Fibroblast of skin of left quadriceps (primary cell): ENCODE measurements around the gene TUBA4B.
"Not testable (repeated sequence)": the region's sequence is repeated elsewhere in the genome, so short reads cannot be mapped to it uniquely, and the experiment has no call there.

Source experiments
- DNase-seq, 2 experiments: peaks; one replicate each; pipeline ENCODE4 v3.0.0-alpha.2; 2013; ENCODE audit warnings: low read depth in 2 of 2

The TUBA4B gene

DNA sequence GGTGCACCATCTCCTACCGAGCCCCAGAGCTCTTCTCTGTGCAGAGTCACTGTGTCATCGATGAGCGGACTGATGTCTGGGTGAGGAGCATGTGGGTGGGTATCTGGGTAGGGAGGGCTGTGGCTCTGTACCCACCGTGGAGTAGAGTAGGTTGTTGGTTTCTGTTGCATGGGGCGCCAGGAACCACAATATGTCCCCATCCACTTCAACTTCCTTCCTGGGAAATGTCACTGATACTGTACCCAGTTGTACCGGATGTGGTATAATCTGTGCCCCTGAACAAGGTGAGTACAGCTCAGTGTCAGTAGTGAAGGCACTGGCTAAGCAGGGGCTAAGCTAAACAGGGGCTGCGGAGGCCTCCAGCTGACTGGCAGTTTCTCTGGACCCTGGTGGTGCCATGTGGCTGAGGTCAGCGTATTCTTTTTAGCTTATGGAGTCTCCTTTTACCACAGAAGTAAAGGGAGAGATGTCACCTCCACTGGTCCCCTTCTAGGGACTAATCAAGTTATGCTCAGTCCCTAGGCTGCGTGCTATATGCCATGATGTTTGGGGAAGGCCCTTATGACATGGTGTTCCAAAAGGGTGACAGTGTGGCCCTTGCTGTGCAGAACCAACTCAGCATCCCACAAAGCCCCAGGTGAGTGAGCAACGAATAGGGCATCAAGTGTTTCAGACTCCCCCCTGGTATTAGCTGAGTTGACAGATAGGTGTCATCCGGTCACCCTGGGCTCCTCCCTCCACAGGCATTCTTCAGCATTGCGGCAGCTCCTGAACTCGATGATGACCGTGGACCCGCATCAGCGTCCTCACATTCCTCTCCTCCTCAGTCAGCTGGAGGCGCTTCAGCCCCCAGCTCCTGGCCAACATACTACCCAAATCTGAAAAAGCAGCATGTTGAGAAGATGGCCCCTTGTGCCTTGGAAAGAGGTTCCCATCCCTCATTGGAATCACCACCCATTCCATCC, 5.1 kb upstream of the TUBA4B start:
- no peak for DNase-seq

DNA sequence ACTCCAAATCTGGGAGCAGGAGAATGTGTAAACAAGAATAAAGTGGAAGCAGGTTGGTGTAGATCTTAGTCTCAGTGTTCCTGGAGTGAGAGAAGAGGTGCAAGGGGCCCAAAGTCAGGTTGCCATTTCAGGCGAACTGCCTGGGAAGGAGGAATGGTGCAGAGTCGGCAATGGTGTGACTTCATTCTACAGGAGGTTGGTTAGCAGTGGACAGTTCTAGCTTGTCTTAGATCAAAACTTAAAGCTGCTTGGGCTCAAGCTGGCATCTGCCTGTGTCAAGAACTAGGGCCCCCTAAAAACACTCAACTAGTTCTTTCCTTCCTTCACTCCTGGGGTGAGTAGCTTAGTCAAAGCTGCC, 4.2 kb upstream of the TUBA4B start:
- DNase-seq, result no peak

DNA sequence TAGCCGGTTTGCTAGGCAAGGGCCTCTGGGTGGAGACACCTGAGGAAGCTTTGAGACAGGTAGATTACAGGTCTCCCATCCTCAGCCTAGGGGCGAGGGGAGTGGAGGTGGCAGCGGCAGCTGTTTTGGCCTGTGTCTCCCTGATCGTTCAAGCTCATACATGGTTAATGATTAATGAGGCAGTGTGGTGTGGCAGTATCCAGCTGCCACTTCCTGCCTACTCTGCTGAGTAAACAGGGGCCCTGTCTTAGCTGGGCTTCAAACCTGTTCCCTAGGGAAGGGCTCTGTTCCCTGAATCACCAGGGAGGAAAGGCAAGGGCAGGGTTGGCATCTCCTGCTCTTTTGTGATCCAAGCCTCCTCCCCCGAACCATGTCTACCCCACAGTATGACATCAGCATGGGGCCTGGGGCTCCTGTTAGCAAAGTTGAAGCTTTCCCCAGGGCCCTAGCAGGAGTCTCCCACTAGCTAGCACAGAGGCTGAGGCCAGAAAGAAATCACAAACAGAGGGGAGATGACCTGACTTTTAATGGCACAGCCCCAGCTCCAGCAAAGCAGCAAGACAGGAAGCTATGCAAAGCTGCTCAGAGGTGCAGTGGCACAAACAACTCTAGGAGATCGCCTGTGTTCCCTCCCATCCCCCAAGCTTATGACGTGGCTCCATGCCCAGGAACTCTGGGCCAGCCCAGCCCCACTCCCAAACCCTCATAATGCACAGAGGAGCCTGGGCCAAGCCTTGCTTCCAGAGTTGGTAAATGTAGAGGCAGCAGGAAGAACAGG, 3.7 kb upstream of the TUBA4B start:
- peak; percentile 49 to 53 for DNase-seq

GRCh38 chr2:219250049-219250781, 2.8 kb upstream of the TUBA4B start:
- no peak for DNase-seq

- DNase-seq, result no peak
Measured at GRCh38 chr2:219251656-219252055, 1.4 kb upstream of the TUBA4B start.

DNA sequence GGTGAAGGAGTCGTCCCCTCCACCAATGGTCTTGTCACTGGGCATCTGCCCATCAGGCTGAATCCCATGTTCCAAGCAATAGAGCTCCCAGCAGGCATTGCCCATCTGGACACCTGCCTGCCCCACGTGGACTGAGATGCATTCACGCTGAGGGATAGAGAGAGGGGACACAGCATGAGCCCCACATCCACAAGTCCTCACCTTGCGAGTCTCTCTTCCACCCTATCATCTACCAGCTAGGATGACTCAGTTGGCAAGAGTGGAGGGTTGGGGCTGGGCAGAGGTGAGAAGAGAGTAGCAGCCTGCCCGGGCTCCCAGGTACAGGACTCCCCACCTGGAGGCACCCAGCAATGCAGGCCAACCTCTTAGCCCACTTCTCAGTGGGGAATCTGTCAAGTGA, 959 bp upstream of the TUBA4B start:
- DNase-seq, result no peak

DNA sequence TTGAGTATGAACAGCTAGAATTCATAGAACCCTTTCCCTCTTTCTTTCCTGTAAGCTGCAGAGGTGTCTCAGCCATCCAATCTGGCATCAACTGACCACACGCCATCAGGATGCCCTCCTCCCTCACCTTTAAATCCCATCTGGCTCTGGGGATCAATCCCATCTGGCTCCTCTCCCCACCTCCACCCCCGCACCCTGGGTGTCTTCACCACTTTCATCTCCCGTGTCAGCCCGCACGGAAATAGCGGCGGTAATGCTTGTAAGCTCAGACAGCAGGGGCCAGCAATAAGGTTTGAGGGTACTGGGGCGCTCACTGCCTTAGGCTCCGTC, 508 bp upstream of the TUBA4B start:
- DNase-seq, result no peak

GRCh38 chr2:219253753-219254589, 928 bp downstream of the TUBA4B start, which contains the start of gene TUBA4A:
TSS of gene TUBA4A (minus strand) at chr2:219253918. CDS start at chr2:219253858, 60 bp downstream.
- no peak for DNase-seq

DNA sequence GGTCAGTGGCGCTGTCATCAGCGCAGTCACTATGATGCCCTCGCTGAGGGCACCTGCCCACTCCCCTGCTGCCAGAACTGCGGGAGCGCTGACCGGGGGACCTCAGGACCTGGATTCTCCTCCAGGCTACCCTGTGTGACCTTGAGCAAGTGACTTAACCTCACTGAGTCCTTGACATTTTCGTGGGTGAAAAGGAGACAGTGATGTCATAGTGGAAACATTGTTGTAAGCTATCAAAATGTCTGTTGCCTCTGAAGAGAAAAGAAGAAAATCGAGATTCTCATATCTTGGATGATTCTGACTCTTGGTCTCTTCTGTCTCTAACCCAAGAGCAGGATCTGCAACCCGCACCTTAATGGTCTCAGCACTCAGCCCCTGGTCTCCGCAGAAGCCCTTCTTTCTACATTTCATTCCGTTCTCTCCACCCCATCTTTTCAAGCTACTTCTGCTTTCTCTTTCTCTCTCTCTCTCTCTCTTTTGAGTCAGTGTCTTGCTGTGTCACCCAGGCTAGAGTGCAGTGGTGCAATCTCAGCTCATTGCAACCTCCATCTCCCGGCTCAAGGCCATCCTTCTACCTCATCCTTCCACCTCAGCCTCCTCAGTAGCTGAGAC, 1.7 kb downstream of the TUBA4B start:
- DNase-seq, result no peak

DNA sequence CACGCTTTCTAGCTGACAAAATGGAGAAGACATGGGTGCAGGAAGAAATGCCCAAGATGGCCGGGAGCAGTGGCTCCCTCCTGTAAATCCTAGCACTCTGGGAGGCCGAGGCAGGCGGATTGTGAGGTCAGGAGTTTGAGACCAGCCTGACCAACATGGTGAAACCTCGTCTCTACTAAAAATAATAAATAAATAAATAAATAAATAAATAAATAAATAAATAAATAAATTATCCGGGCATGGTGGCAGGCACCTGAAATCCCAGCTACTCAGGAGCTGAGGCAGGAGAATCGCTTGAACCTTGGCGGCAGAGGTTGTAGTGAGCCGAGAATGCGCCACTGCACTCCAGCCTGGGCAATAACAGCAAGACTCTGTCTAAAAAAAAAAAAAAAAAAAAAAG, 5.9 kb downstream of the TUBA4B start:
- DNase-seq, result not testable (repeated sequence)

GRCh38 chr2:219261024-219261855, 8.2 kb downstream of the TUBA4B start:
- DNase-seq, result no peak

DNA sequence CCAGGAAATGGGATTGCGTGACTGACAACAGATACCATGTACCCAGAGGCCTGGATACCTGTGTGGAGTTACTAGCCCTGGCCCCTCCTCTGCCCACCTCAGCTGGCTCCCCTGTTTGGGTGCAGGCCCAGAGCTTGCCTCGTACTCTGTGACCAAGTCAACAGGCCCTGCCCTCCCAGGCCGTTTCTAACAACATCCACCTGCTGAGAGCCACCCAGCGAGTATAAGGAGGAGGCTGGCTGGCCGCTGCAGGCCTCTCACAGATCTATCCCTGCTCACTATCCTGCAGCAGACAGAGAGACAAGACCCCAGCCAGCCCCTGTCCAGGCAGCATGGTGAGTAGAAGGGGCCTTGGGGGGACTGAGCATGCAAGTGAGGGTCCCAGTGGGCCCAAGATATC, 13.2 kb downstream of the TUBA4B start:
- no peak for DNase-seq

GRCh38 chr2:219266886-219267285, 13.8 kb downstream of the TUBA4B start:
- no peak for DNase-seq

DNA sequence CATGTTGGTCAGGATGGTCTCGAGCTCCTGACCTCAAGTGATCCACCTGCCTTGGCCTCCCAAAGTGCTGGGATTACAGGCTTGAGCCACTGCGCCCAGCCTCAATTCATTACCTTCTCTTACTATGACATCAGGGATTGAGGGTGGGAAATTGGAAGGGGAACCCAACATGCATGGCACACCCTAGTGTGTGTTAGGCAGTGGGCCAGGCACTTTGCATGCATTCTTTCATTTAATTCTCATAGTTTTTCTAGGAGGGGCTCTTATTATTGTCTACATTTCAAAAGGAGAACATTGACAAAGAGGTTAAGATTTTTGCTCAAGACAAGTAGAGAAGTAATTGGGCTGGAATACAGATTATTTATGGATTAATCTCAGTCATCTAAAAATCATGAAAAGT, 15.3 kb downstream of the TUBA4B start:
- no peak for DNase-seq

DNA sequence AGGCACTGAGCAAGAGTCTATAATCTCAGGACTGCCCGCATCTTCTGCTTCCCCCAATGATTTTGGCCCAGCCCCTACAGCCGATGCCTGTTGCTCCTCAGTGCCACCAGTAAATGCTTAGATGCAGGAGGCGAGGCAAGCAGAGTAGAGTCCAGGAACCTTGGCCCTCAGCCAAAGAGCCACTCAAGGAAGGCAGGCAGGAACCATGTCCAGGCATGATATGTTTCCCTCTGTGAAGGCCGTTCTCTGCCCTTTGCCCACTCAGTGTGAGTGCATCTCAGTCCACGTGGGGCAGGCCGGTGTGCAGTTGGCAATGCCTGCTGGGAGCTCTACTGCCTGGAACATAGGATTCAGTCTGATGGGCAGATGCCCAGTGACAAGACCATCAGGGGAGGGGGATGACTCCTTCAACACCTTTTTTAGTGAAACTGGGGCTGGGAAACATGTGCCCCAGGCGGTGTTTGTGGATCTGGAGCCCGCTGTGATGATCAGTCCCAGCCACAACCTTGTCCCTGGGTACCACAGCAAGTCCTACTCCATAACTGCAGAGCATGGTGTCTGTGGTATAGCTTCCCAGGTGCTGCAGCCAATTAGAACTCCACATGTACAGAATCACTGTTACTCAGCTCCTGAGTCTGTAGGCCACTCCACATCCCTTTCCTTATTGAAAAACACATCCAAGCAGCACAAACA, 16.5 kb downstream of the TUBA4B start:
- no peak for DNase-seq

DNA sequence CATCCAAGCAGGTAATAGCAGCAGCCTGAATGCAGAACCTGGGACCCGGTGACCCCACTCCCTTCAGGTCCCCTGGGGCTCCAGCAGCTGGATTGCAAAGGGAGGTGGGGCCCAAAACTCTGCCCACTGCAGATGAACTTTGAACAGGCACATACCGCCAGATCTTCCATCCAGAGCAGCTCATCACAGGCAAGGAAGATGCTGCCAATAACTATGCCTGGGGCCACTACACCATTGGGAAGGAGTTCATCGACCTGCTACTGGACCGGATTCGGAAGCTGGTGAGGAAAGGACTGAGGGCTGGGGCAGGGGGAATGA, 17.0 kb downstream of the TUBA4B start:
- no peak for DNase-seq

DNA sequence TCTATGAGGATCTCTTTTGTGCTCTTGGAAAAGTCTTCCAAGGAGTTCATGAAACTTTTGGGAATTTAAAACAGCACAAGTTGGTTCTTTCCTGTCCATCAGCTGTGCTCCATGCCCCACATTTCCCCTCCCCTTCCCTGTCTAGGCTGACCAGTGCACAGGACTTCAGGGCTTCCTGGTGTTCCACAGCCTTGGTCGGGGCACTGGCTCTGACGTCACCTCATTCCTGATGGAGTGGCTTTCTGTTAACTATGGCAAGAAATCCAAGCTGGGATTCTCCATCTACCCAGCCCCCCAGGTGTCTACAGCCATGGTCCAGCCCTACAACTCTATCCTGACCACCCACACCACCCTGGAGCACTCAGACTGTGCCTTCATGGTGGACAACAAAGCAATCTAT, 18.0 kb downstream of the TUBA4B start:
- DNase-seq, result no peak

- no peak for DNase-seq
Measured at GRCh38 chr2:219272356-219272755, 19.3 kb downstream of the TUBA4B start.

DNA sequence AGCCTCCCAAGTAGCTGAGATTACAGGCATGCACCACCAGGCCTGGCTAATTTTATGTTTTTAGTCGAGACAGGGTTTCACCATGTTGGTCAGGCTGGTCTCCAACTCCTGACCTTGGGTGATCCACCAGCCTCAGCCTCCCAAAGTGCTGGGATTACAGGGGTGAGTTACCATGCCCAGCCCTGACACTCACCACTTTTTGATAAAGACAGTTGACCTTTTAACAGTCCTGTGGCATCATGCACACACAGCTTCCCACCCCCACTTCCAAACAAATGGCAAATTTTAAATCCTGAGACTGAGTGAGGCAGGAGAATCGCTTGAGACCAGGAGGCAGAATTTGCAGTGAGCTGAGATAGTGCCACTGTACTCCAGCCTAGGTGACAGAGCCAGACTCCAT, 20.0 kb downstream of the TUBA4B start:
- no peak for DNase-seq

GRCh38 chr2:219273937-219274336, 20.9 kb downstream of the TUBA4B start:
- no peak for DNase-seq
